HepG2 (cell line): ENCODE results near the gene ARMH3. TPM values are rescaled to one million over a fixed set of nuclear protein-coding genes. Genes with fewer than 3 reads are reported as not detected.

ENCODE experiments used
- ATAC-seq: fragments of 200-7000 bp; cut with Tn5 transposase; 3 replicates; pipeline ENCODE4 v1.9.1; 2020; ENCODE audit warnings: mild to moderate bottlenecking, moderate library complexity
- BruUV-seq: library from RNA; stranded (reverse); fragments of 400-500 nt; replicated peaks from 2 replicates; lab custom pipeline; 2021; lab: Mats Ljungman, UMichigan
- CTCF ChIA-PET: fragments of 300-600 bp; formaldehyde crosslinking; extraction: SDS; loops from one replicate; lab custom pipeline; 2021; ENCODE audit warnings: low total read pairs, inconsistent platforms, low intra/inter-chr PET ratio; lab: Yijun Ruan, JAX
- POLR2A ChIA-PET: fragments of 350-600 bp; sonication (Branson Sonifier 250); formaldehyde crosslinking; loops from one replicate; lab custom pipeline; 2020; ENCODE audit warnings: antibody characterized with exemption, inconsistent platforms; lab: Yijun Ruan, JAX
- DNase-seq: peaks from one replicate; pipeline ENCODE4 v3.0.0-alpha.2; 2015; ENCODE audit warnings: low spot score
- FAIRE-seq: peaks from 3 replicates; lab custom pipeline; 2011; peaks lifted over from hg19 to GRCh38; lab: Jason Lieb, UNC
- H2AFZ ChIP-seq: one replicate; pipeline ENCODE4 v1.6.1; 2011; ENCODE audit warnings: low read length, inconsistent platforms
- H3K27ac ChIP-seq: fragments of 300-600 bp; 3 replicates; pipeline ENCODE4 v1.8.0; 2011; ENCODE audit warnings: mixed run types, mild to moderate bottlenecking, mixed read lengths, low read length, inconsistent platforms; ENCODE audit not compliant: insufficient read depth; ENCODE audit errors: extremely low read length
- H3K27me3 ChIP-seq, 2 experiments: fragments of 200-600 bp in 1 of 2; 2 replicates in 1 of 2; 3 replicates in 1 of 2; pipeline versions ENCODE4 v1.6.0 to v1.8.0; 2011; ENCODE audit warnings: low read length in 2 of 2, mild to moderate bottlenecking in 2 of 2, moderate library complexity in 2 of 2, inconsistent platforms in 1 of 2; ENCODE audit not compliant: insufficient read depth in 2 of 2, control insufficient read depth in 1 of 2
- H3K36me3 ChIP-seq, 2 experiments: fragments of 200-600 bp in 1 of 2; replicated peaks in 1 of 2; 2 replicates in 1 of 2; 3 replicates in 1 of 2; pipeline versions ENCODE4 v1.5.1 to v1.8.0; 2011; ENCODE audit warnings: low read length in 2 of 2, inconsistent platforms in 1 of 2; ENCODE audit not compliant: insufficient read depth in 2 of 2, control insufficient read depth in 1 of 2
- H3K4me1 ChIP-seq: 2 replicates; pipeline ENCODE4 v1.5.1; 2012; ENCODE audit warnings: low read length, inconsistent platforms; ENCODE audit not compliant: insufficient read depth
- H3K4me2 ChIP-seq: 2 replicates; pipeline ENCODE4 v1.6.0; 2011; ENCODE audit warnings: low read depth, low read length, inconsistent platforms
- H3K4me3 ChIP-seq, 3 experiments: fragments of 200-600 bp in 1 of 3; sonication (generic), shearing (Covaris generic) in 1 of 3; replicated peaks in 1 of 3; 2 replicates each; pipeline ENCODE4 v1.5.1; 2011 to 2016; ENCODE audit warnings: low read length in 3 of 3, inconsistent platforms in 2 of 3, low read depth in 2 of 3, mild to moderate bottlenecking in 2 of 3, control low read depth in 1 of 3, mixed read lengths in 1 of 3; ENCODE audit not compliant: insufficient read depth in 1 of 3
- H3K79me2 ChIP-seq: one replicate; pipeline ENCODE4 v1.6.1; 2011; ENCODE audit warnings: low read length, inconsistent platforms; ENCODE audit not compliant: insufficient read depth
- H3K9ac ChIP-seq: 2 replicates; pipeline ENCODE4 v1.6.0; 2011; ENCODE audit warnings: mild to moderate bottlenecking, low read depth, low read length, inconsistent platforms; ENCODE audit not compliant: insufficient read depth
- H3K9me3 ChIP-seq: 2 replicates; pipeline ENCODE4 v1.5.1; 2012; ENCODE audit warnings: mild to moderate bottlenecking, low read length
- H4K20me1 ChIP-seq: 2 replicates; pipeline ENCODE4 v1.6.0; 2011; ENCODE audit warnings: inconsistent platforms, mild to moderate bottlenecking, low read length, moderate library complexity; ENCODE audit not compliant: insufficient read depth
- ATF1 ChIP-seq: IDR thresholded peaks from 2 replicates; pipeline ENCODE4 v1.6.1; 2016; ENCODE audit warnings: mild to moderate bottlenecking, control low read depth
- CBX5 ChIP-seq: sonication (generic); formaldehyde crosslinking; IDR thresholded peaks from 2 replicates; pipeline ENCODE4 v1.4.0; 2020; ENCODE audit warnings: missing genetic modification reagents, borderline replicate concordance
- KLF13 ChIP-seq: sonication (generic); formaldehyde crosslinking; IDR thresholded peaks from 2 replicates; pipeline ENCODE4 v1.4.0; 2020; ENCODE audit warnings: mild to moderate bottlenecking, missing genetic modification reagents
- LBX2 ChIP-seq: sonication (generic); formaldehyde crosslinking; IDR thresholded peaks from 2 replicates; pipeline ENCODE4 v1.5.0; 2020; ENCODE audit warnings: missing genetic modification reagents, mild to moderate bottlenecking, borderline replicate concordance
- PHF8 ChIP-seq: sonication (generic); formaldehyde crosslinking; IDR thresholded peaks from 2 replicates; pipeline ENCODE4 v1.5.0; 2020; ENCODE audit warnings: missing genetic modification reagents
- PPARG ChIP-seq: conservative IDR thresholded peaks from 2 replicates; pipeline ENCODE4 v1.6.1; 2016; ENCODE audit warnings: missing biosample characterization, missing genetic modification reagents
- ZBTB21 ChIP-seq: sonication (generic); formaldehyde crosslinking; IDR thresholded peaks from 2 replicates; pipeline ENCODE4 v1.4.0; 2020; ENCODE audit warnings: missing genetic modification reagents
- ZFP1 ChIP-seq: IDR thresholded peaks from 2 replicates; pipeline ENCODE4 v1.6.1; 2016
- ZNF432 ChIP-seq: sonication (generic); formaldehyde crosslinking; IDR thresholded peaks from 2 replicates; pipeline ENCODE4 v1.5.0; 2020; ENCODE audit warnings: missing genetic modification reagents, mild to moderate bottlenecking, borderline replicate concordance
- ZNF441 ChIP-seq: sonication (generic); formaldehyde crosslinking; IDR thresholded peaks from 2 replicates; pipeline ENCODE4 v1.7.0; 2021; ENCODE audit warnings: missing genetic modification reagents, borderline replicate concordance
- ZXDC ChIP-seq: sonication (generic); formaldehyde crosslinking; IDR thresholded peaks from 2 replicates; pipeline ENCODE4 v1.5.0; 2020; ENCODE audit warnings: mild to moderate bottlenecking, missing genetic modification reagents
- in situ Hi-C: cut with HindIII; loops from 2 replicates; pipeline ENCODE4 v1.10.0; 2017; ENCODE audit warnings: low pct_unique_long_range_greater_than_20kb; ENCODE audit not compliant: extremely low pct_ligation_motif_present
- intact Hi-C: fragments of 100-400 bp; cut with micrococcal nuclease; formaldehyde crosslinking; loops from one replicate; pipeline ENCODE4 v1.10.0; 2022; ENCODE audit not compliant: unreplicated experiment
- polyA plus RNA-seq, 8 experiments: library from polyadenylated mRNA; depleted of rRNA in 3 of 8; stranded (reverse) in 7 of 8; unstranded in 1 of 8; fragments of >200 nt; fragmentation: Illumina TruSeq in 4 of 8; extraction: Trizol in 4 of 8; gene quantifications; 2 replicates each; pipeline versions ENCODE4 v1.2.1 to v1.2.3, GENCODE V29; 2011 to 2016; ENCODE audit warnings: low read depth in 4 of 8, missing spikeins in 1 of 8, mixed read lengths in 1 of 8; ENCODE audit not compliant: insufficient read depth in 1 of 8
- total RNA-seq, 5 experiments: library from RNA; depleted of rRNA; stranded (reverse); fragments of >200 nt; fragmentation: Illumina TruSeq; extraction: Trizol; gene quantifications; 2 replicates each; pipeline ENCODE4 v1.2.3, GENCODE V29; 2016; ENCODE audit warnings: low read depth in 1 of 5
- TF ChIP-seq, protein P1 (sequence below): sonication (generic); formaldehyde crosslinking; IDR thresholded peaks from 2 replicates; pipeline ENCODE4 v1.8.0; 2022; ENCODE audit warnings: mild to moderate bottlenecking, missing genetic modification reagents; ENCODE audit not compliant: insufficient replicate concordance

ARMH3 gene
- total and polyA plus RNA-seq, 2 of the 13 experiments (the other 11 are each of a cell fraction or from before 2014, with no cell fraction given), result 8.4 to 16.9 TPM

GRCh38 chr10:101922846-101923245 lies 133.1 kb downstream of the ARMH3 start (continued):
- TF ChIP-seq, protein P1, sequence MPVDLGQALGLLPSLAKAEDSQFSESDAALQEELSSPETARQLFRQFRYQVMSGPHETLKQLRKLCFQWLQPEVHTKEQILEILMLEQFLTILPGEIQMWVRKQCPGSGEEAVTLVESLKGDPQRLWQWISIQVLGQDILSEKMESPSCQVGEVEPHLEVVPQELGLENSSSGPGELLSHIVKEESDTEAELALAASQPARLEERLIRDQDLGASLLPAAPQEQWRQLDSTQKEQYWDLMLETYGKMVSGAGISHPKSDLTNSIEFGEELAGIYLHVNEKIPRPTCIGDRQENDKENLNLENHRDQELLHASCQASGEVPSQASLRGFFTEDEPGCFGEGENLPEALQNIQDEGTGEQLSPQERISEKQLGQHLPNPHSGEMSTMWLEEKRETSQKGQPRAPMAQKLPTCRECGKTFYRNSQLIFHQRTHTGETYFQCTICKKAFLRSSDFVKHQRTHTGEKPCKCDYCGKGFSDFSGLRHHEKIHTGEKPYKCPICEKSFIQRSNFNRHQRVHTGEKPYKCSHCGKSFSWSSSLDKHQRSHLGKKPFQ, result no peak
- TF ChIP-seq KLF13 (CRISPR knock-in tag) (no peak), ZFP1 (CRISPR knock-in tag) (no peak), LBX2 (CRISPR knock-in tag) (no peak)

DNA sequence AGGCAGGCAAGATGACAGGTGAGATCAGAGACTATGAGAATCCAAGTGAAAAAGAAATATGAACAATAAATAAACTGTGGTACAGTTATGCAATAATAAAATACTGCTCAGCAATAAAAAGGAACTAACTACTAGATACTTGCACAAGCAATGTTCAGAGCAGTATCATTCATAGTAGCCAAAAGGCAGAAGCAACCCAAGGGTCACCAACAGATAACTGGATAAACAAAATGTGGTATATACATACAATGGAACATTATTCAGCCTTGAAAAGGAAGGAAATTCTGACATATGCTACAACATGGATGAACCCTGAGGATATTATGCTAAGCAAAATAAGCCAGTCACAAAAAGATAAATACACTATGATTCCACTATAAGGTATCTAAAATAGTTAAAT lies 135.4 kb downstream of the ARMH3 start:
- peaks cover 3 to 4% of the 10 kb centered on the region in 2 experiments; a peak in 3 of 5 replicates for H3K36me3 ChIP-seq
- DNase-seq (no peak), FAIRE-seq (no peak), ATAC-seq (no peak)
- no peaks in the 10 kb centered on the region for H4K20me1 ChIP-seq
- H2AFZ ChIP-seq, result no peak overlapping the region
- CTCF ChIA-PET, result no interaction called here
- H3K4me3 ChIP-seq, result no peak overlapping the region
- H3K4me2 ChIP-seq, result no peak overlapping the region
- TF ChIP-seq CBX5 (CRISPR knock-in tag), result no peak
- no peak for TF ChIP-seq ZXDC (CRISPR knock-in tag)
- no peak for TF ChIP-seq PHF8 (CRISPR knock-in tag)
- TF ChIP-seq ATF1 (CRISPR knock-in tag), result no peak
- no peak for TF ChIP-seq ZNF432
- no peak for TF ChIP-seq ZBTB21 (CRISPR knock-in tag)
- TF ChIP-seq ZNF441 (CRISPR knock-in tag), result no peak
- no peak for TF ChIP-seq PPARG (CRISPR knock-in tag)
- no peak overlapping the region for H3K27ac ChIP-seq
- in situ Hi-C loops, result no loop called here
- no peak overlapping the region for H3K9ac ChIP-seq
- no peaks in the 10 kb centered on the region for H3K79me2 ChIP-seq
- POLR2A ChIA-PET, result no interaction called here
- no peaks in the 10 kb centered on the region for H3K4me1 ChIP-seq
- intact Hi-C loops, result no loop called here
- no peaks in the 10 kb centered on the region for H3K27me3 ChIP-seq
- H3K9me3 ChIP-seq, result no peaks in the 10 kb centered on the region
- BruUV-seq, result no TSS peak
